Activated B cell treated with CpG ODN at 0.5 μM for 24 hours (primary cell): Measurements from ENCODE around the gene CTNND1. TPM values are rescaled to one million over a fixed set of nuclear protein-coding genes. Genes with fewer than 3 reads are reported as not detected.
A peak's percentile ranks its signal among the peaks of the same experiment; 100 is the strongest.

Source experiments
- ATAC-seq: fragments of 200-7000 bp; cut with Tn5 transposase; one replicate; pipeline ENCODE4 v1.10.0; 2021; ENCODE audit warnings: low read depth, mild to moderate bottlenecking, moderate library complexity
- CTCF ChIA-PET: fragments of 350-600 bp; sonication (Branson Sonifier 250); formaldehyde crosslinking; loops from one replicate; lab custom pipeline; 2021; ENCODE audit warnings: antibody characterized with exemption; lab: Charles Lee
- POLR2A ChIA-PET: fragments of 350-600 bp; sonication (Branson Sonifier 250); formaldehyde crosslinking; loops from one replicate; lab custom pipeline; 2021; ENCODE audit warnings: antibody characterized with exemption; lab: Charles Lee
- DNase-seq: peaks from one replicate; pipeline ENCODE4 v3.0.0; 2022
- H3K27ac Mint-ChIP-seq: one replicate; pipeline ENCODE4 v1.8.0; 2020; ENCODE audit warnings: mixed read lengths
- H3K27me3 Mint-ChIP-seq: one replicate; pipeline ENCODE4 v1.8.0; 2021; ENCODE audit warnings: mixed read lengths
- H3K36me3 Mint-ChIP-seq: one replicate; pipeline ENCODE4 v1.8.0; 2021; ENCODE audit warnings: low read depth, mixed read lengths
- H3K4me1 Mint-ChIP-seq: one replicate; pipeline ENCODE4 v1.8.0; 2021; ENCODE audit warnings: mixed read lengths
- H3K4me3 Mint-ChIP-seq: one replicate; pipeline ENCODE4 v1.8.0; 2020; ENCODE audit warnings: mild to moderate bottlenecking, mixed read lengths
- H3K9me3 Mint-ChIP-seq: one replicate; pipeline ENCODE4 v1.8.0; 2020; ENCODE audit warnings: mixed read lengths
- intact Hi-C: fragments of 100-400 bp; cut with micrococcal nuclease; formaldehyde crosslinking; loops from one replicate; pipeline ENCODE4 v1.15.1; 2024
- total RNA-seq: library from RNA; stranded (reverse); gene quantifications from 2 replicates; pipeline ENCODE4 v1.2.3, GENCODE V29; 2022
- TF ChIP-seq, protein P1 (sequence below): fragments of 200-600 bp; IDR thresholded peaks from one replicate; pipeline ENCODE4 v1.8.0; 2022; ENCODE audit warnings: antibody characterized with exemption, mild to moderate bottlenecking

The CTNND1 gene
- total RNA-seq, 1 donor from 2014 or later: 42.3 TPM

DNA sequence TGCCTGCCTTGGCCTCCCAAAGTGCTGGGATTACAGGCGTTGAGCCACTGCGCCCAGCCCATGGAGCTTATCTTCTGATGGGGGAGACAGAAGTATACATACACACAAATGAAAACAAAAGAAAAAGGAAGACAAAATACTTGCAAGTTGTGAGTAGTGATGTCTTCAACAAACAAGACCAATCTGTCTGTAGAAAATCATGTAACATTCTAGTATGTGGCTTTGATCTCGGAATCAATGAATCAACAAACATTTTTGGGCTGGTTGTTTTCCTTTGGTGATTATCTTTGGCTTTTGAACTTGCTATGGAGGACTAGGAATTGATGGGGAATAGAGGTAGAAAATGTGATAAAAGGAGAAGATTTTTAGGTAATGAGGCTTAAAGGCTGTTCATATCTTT is 3.4 kb upstream of the CTNND1 start:
- peaks cover 15% of the 10 kb centered on the region for H3K4me1 Mint-ChIP-seq
- ChIA-PET CTCF (interaction anchor here (8.7 kb wide), 1 partner anchor 43 kb away, joined by 69 read pairs; no protein-coding TSS in a partner anchor), POLR2A (interaction anchor here (1.4 to 1.6 kb wide), 2 partner anchors 17 to 21 kb away, joined by 4 to 5 read pairs; partner anchors contain the start of gene SELENOH)
- DNase-seq (no peak), ATAC-seq (no peak)
- peaks cover 4% of the 10 kb centered on the region for H3K36me3 Mint-ChIP-seq
- no peaks in the 10 kb centered on the region for H3K27me3 Mint-ChIP-seq
- no peak overlapping the region for H3K27ac Mint-ChIP-seq
- H3K9me3 Mint-ChIP-seq: no peaks in the 10 kb centered on the region
- TF ChIP-seq, protein P1, sequence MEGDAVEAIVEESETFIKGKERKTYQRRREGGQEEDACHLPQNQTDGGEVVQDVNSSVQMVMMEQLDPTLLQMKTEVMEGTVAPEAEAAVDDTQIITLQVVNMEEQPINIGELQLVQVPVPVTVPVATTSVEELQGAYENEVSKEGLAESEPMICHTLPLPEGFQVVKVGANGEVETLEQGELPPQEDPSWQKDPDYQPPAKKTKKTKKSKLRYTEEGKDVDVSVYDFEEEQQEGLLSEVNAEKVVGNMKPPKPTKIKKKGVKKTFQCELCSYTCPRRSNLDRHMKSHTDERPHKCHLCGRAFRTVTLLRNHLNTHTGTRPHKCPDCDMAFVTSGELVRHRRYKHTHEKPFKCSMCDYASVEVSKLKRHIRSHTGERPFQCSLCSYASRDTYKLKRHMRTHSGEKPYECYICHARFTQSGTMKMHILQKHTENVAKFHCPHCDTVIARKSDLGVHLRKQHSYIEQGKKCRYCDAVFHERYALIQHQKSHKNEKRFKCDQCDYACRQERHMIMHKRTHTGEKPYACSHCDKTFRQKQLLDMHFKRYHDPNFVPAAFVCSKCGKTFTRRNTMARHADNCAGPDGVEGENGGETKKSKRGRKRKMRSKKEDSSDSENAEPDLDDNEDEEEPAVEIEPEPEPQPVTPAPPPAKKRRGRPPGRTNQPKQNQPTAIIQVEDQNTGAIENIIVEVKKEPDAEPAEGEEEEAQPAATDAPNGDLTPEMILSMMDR: no peak
- intact Hi-C loops: no loop called here
- H3K4me3 Mint-ChIP-seq: no peak overlapping the region

DNA sequence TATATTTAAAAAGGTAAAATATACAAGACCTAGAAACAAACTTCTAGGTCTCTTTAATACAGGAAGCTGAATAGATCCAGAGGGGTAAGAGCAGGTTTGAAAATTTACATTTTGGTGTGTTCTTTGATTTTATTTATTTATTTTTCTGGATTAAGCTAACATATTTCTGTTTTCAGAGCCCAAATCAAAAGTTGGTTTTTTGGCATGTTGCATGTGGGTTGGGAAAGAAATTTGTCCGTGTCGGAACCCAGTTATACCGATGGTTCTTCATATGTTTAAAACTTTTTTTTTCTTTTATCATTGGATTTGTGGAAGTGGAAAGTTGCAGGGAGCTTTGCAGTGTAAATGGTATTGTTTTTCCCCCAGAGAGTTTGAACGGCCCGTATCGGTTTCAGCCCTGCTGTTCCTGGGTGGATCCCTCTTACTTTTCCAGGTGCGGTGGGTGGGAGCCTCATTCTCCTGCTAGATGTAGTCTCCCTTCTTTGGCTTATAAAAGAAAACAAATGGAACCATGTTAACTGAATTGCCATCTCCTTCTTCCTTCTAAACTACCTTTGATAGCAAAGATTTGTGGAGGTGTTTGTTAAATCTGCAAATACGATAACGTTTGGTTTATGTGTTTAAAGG is 746 bp downstream of the CTNND1 start:
- CTCF ChIA-PET: interaction anchor here (8.7 kb wide), 1 partner anchor 39 kb away, joined by 69 read pairs; no protein-coding TSS in a partner anchor

DNA sequence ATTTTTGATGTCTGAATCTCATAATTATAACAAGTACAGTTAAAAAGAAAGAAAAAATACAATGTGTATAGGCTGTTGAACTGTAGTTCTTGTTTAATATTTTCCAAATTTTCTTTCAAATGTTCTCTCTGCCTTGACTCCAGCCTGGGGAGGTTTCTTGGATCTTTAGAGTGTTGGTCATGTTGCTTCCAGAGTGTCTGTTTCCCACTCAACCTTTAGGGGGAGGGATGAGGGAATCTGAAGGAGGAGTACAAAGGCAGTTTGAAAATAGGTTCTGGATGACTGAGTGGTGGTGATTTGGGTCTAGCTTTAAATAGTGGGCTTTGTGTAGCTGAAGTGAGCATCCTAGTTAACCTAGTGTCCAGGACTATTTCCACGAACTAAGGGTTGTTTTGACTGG is 2.0 kb downstream of the CTNND1 start:
- H3K36me3 Mint-ChIP-seq: peaks cover 4% of the 10 kb centered on the region
- TF ChIP-seq, protein P1: no peak
- intact Hi-C loops: loop anchor here (1.0 kb wide), 1 partner anchor 12 kb away; no protein-coding TSS in a partner anchor
- H3K4me3 Mint-ChIP-seq: peak overlapping the region; percentile 67
- no peaks in the 10 kb centered on the region for H3K9me3 Mint-ChIP-seq
- H3K27me3 Mint-ChIP-seq: no peaks in the 10 kb centered on the region
- peaks cover 34% of the 10 kb centered on the region for H3K4me1 Mint-ChIP-seq
- POLR2A ChIA-PET: interaction anchor here (0.9 kb wide), 1 partner anchor 29 kb away, joined by 7 read pairs; no protein-coding TSS in a partner anchor
- DNase-seq: no peak
- H3K27ac Mint-ChIP-seq: no peak overlapping the region
- CTCF ChIA-PET: interaction anchor here (0.7 to 8.7 kb wide), 3 partner anchors 21 to 119 kb away, joined by 3 to 69 read pairs (median 3); no protein-coding TSS in a partner anchor
- ATAC-seq: no peak

More for the DNA sequence above, 746 bp downstream of the CTNND1 start:
- intact Hi-C loops: no loop called here
- peaks cover 33% of the 10 kb centered on the region for H3K4me1 Mint-ChIP-seq
- DNase-seq (no peak), ATAC-seq (no peak)
- peaks cover 4% of the 10 kb centered on the region for H3K36me3 Mint-ChIP-seq
- no peaks in the 10 kb centered on the region for H3K9me3 Mint-ChIP-seq
- POLR2A ChIA-PET: interaction anchor here (0.6 to 2.7 kb wide), 5 partner anchors 20 to 811 kb away, joined by 3 to 15 read pairs (median 7); partner anchors contain the start of gene SELENOH
- no peaks in the 10 kb centered on the region for H3K27me3 Mint-ChIP-seq
- TF ChIP-seq, protein P1: no peak
- H3K27ac Mint-ChIP-seq: no peak overlapping the region
- peak overlapping the region; percentile 93 for H3K4me3 Mint-ChIP-seq

DNA sequence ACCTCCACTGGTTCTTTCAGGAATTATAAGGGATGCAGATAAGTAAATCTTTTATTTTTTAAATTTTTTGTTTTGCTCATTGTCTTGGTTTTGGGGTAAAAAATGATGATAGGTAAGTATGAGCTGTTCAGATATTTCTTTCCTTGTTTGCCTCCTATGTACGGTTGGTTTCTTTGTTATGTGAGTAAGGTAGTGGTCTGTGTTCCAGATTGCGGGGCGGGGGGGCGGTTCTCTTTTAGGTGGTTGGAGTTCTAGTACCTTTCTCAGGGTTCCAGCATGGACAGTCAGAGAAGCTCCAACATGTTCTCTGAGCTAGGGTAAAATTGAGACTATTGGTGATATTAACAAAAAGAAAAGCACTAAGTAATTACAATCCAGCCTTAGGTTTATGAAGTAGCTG is 2.4 kb downstream of the CTNND1 start:
- DNase-seq: no peak
- peak overlapping the region; percentile 67 for H3K4me3 Mint-ChIP-seq

More for the DNA sequence above, 2.4 kb downstream of the CTNND1 start:
- H3K9me3 Mint-ChIP-seq: no peaks in the 10 kb centered on the region
- ChIA-PET CTCF (interaction anchor here (1.2 to 8.7 kb wide), 3 partner anchors 15 to 37 kb away, joined by 3 to 69 read pairs (median 4); no protein-coding TSS in a partner anchor), POLR2A (interaction anchor here (0.9 kb wide), 1 partner anchor 36 kb away, joined by 3 read pairs; no protein-coding TSS in a partner anchor)
- no peak for ATAC-seq
- H3K4me1 Mint-ChIP-seq: peaks cover 34% of the 10 kb centered on the region
- intact Hi-C loops: no loop called here
- no peak overlapping the region for H3K27ac Mint-ChIP-seq
- TF ChIP-seq, protein P1: no peak
- H3K36me3 Mint-ChIP-seq: peaks cover 4% of the 10 kb centered on the region
- H3K27me3 Mint-ChIP-seq: no peaks in the 10 kb centered on the region
